K562 (cell line): ENCODE results near the gene FAM131C. TPM values are rescaled to one million over a fixed set of nuclear protein-coding genes. Genes with fewer than 3 reads are reported as not detected.
A peak's percentile ranks its signal among the peaks of the same experiment; 100 is the strongest.

ENCODE experiments used
- BCOR ChIP-seq: fragments of 450-650 bp; IDR thresholded peaks from 2 replicates; pipeline ENCODE4 v1.6.1; 2016
- BDP1 ChIP-seq: IDR thresholded peaks from 3 replicates; pipeline ENCODE4 v1.6.1; 2011; ENCODE audit not compliant: insufficient read length, insufficient read depth
- HIVEP1 ChIP-seq: fragments of 250-450 bp; sonication (Bioruptor Pico); IDR thresholded peaks from 2 replicates; pipeline ENCODE4 v1.4.0; 2020; ENCODE audit warnings: mild to moderate bottlenecking
- KLF10 ChIP-seq: fragments of 250-450 bp; sonication (Bioruptor Pico); IDR thresholded peaks from 2 replicates; pipeline ENCODE4 v1.6.1; 2021; ENCODE audit warnings: matching md5 sums
- MCM2 ChIP-seq: fragments of 450-650 bp; IDR thresholded peaks from 2 replicates; pipeline ENCODE4 v1.6.1; 2017; ENCODE audit warnings: low read depth, mild to moderate bottlenecking
- MIER1 ChIP-seq: fragments of 450-650 bp; IDR thresholded peaks from 2 replicates; pipeline ENCODE4 v1.6.1; 2016; ENCODE audit warnings: antibody characterized with exemption, mild to moderate bottlenecking, low read depth
- NFATC3 ChIP-seq: fragments of 450-650 bp; IDR thresholded peaks from 2 replicates; pipeline ENCODE4 v1.6.1; 2017; ENCODE audit warnings: mild to moderate bottlenecking
- RUNX1 ChIP-seq: sonication (generic); IDR thresholded peaks from 2 replicates; pipeline ENCODE4 v1.6.1; 2016; ENCODE audit warnings: antibody characterized with exemption, low read depth
- SAFB ChIP-seq: fragments of 200-400 bp; formaldehyde crosslinking; IDR thresholded peaks from 2 replicates; pipeline ENCODE4 v1.6.1; 2017; ENCODE audit warnings: low read depth, low read length, borderline replicate concordance
- SETDB1 ChIP-seq: IDR thresholded peaks from one replicate; pipeline ENCODE4 v1.6.1; 2012; ENCODE audit warnings: low read length, control low read depth, inconsistent platforms
- SNRNP70 ChIP-seq: fragments of 200-400 bp; formaldehyde crosslinking; optimal IDR thresholded peaks from 2 replicates; pipeline ENCODE3; 2017; ENCODE audit warnings: low read depth, low read length
- SPI1 ChIP-seq: IDR thresholded peaks from 2 replicates; pipeline ENCODE4 v1.6.1; 2011; ENCODE audit warnings: low read depth, low read length, control low read depth, borderline replicate concordance
- TEAD2 ChIP-seq: fragments of 450-650 bp; IDR thresholded peaks from 2 replicates; pipeline ENCODE4 v1.6.1; 2016; ENCODE audit warnings: missing genetic modification characterization, control low read depth, missing compliant biosample characterization
- ZNF217 ChIP-seq: sonication (generic); formaldehyde crosslinking; IDR thresholded peaks from 2 replicates; pipeline ENCODE4 v1.8.0; 2022; ENCODE audit warnings: mild to moderate bottlenecking, missing genetic modification reagents
- ZNF384 ChIP-seq: IDR thresholded peaks from 2 replicates; pipeline ENCODE4 v1.6.1; 2012; ENCODE audit warnings: low read depth, low read length, improper control_type of control experiment
- polyA plus RNA-seq, 8 experiments: library from polyadenylated mRNA; depleted of rRNA in 4 of 8; stranded (reverse) in 5 of 8; unstranded in 3 of 8; fragments of >200 nt; fragmentation: Nextera tagmentation in 2 of 8; fragmentation: Illumina TruSeq in 1 of 8; extraction: Ambion mirVana in 2 of 8; extraction: Trizol in 1 of 8; gene quantifications; 2 replicates each; pipeline versions ENCODE4 v1.2.1 to v1.2.3, GENCODE V29; 2011 to 2014; ENCODE audit warnings: inconsistent platforms in 1 of 8, missing spikeins in 1 of 8
- total RNA-seq, 7 experiments: library from RNA; depleted of rRNA in 6 of 7; stranded (reverse); fragments of >200 nt in 6 of 7; fragmentation: Illumina TruSeq in 2 of 7; extraction: Trizol in 2 of 7; gene quantifications; 2 replicates each; pipeline versions ENCODE4 v1.2.1 to v1.2.3, GENCODE V29; 2011 to 2021; ENCODE audit warnings: low replicate concordance in 1 of 7

Gene FAM131C
- total and polyA plus RNA-seq, 9 of the 15 experiments (the other 6 are each of a cell fraction or from before 2014, with no cell fraction given): 0.10 to 0.29 (median 0.16) TPM; not detected in 6

GRCh38 chr1:16078925-16079656 lies 5.6 kb upstream of the FAM131C start (continued):
- TF ChIP-seq SAFB (no peak), NFATC3 (no peak), RUNX1 (no peak; the same call in 1 of the 2 replicates), SPI1 (peak; percentile 53; the same call in 1 of the 2 replicates), BCOR (no peak), SETDB1 (no peak), ZNF217 (CRISPR knock-in tag) (no peak), SNRNP70 (no peak), BDP1 (no peak), MIER1 (no peak), KLF10 (CRISPR knock-in tag) (no peak), ZNF384 (peak; percentile 78), TEAD2 (tag) (no peak), HIVEP1 (CRISPR knock-in tag) (no peak), MCM2 (no peak)
